ENCODE results near the gene OLFM1.
"Not testable (repeated sequence)": the region's sequence is repeated elsewhere in the genome, so short reads cannot be mapped to it uniquely, and the experiment has no call there.

OLFM1 gene

DNA sequence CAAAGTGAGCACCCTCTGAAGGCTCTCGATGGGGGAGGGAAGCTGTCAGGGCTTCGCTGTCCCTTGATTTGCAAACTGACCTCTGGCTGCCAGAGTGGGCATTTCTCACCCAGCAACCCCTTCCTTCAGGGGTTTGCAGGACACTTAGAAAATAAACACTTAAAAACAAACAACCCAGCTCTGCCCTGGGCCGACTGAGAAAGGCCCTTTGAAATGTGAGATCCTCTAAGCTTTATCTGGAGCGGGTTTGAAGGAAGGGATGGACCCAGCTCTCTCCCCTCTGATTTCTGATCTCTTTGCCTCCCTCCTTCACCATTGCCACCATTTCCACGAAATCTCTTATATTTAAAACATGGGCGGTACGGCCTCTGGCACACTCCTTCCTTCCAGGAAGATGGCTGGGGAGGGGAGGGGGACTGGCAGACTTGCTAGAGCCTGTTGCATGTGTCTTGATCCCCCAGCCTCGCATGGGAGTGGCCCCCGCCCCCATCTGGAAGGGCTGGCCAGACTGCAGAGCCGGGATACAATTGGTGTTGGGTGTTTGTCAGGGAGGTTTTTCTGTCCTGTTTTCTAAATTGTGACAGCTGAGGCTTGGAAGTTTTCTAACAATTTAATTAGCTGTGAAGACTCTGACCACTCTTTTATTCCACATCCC, 20.2 kb downstream of the OLFM1 start:
- no peak for DNase-seq (ENCODE audit: low read depth)

DNA sequence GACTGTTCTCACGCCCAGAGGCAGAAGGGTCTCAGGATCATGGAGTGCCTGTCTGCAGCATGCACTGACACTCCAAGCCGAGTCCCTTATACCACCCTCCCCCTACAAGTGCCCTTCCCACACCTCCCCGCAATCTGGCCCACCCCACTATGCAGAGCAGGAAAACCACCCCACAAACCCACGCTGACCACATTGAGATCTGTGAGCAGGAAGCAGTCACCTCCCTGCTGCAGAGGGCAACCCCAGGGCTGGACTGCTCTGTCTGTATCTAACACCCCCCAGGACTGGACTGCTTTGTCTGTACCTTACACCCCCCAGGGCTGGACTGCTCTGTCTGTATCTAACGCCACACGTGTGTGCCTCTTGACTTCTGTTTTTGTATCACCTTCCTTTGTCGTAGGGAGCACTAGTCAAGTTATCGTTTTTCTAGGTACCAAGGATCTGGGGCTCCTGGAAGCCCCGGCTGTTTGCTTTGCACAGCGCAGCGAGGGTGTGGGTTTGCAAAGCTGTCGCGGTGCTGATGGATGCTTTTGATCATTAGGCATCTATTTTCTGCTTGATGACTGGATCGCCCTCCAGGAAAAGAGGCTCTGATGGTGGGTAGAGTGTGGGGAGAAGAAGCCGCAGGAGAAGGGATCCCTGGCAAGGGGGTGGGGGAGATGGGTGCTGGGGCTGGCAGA, 21.5 kb downstream of the OLFM1 start:
- DNase-seq (ENCODE audit: low read depth), result no peak

GRCh38 chr9:135109650-135110049, 22.2 kb downstream of the OLFM1 start:
- DNase-seq (ENCODE audit: low read depth), result no peak

- no peak for DNase-seq (ENCODE audit: low read depth)
These were observed 22.9 kb downstream of the OLFM1 start for GRCh38 chr9:135110416-135110815.

DNA sequence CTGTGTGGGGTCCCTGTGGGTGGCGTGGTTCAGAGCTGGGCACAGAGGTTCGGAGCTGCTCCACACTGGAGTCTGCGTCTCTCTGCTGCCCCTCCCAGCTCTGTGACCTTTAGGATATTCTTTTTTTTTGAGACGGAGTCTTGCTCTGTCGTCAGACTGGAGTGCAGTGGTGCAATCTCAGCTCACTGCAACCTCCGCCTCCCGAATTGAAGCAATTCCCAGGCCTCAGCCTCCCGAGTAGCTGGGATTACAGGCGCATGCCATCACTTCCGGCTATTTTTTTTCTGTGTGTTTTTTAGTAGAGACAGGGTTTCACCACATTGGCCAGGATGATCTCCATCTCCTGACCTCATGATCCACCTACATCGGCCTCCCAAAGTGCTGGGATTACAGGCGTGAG, 24.1 kb downstream of the OLFM1 start:
- not testable (repeated sequence) for DNase-seq (ENCODE audit: low read depth)

GRCh38 chr9:135116371-135116770, 28.9 kb downstream of the OLFM1 start:
- DNase-seq (ENCODE audit: low read depth), result no peak

DNA sequence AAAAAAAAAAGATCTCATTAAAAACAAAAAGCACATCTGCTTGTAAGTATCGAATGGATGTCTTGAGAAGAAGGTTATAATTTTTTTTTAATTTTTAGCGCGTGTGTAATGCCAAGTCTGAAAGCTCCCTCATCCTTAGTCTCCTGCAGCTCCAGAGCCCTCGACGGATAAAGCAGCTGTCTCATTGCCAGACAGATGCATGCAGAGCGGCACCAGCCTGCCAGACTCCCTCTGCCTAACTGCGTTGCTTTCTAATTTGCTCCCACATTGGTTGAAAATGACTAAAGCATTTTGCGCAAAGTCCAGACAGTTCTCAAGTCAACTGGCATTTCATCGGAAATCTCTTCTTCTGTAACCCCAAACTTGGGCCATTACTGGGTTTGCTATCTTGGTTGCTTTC, 29.4 kb downstream of the OLFM1 start:
- no peak for DNase-seq (ENCODE audit: low read depth)

DNA sequence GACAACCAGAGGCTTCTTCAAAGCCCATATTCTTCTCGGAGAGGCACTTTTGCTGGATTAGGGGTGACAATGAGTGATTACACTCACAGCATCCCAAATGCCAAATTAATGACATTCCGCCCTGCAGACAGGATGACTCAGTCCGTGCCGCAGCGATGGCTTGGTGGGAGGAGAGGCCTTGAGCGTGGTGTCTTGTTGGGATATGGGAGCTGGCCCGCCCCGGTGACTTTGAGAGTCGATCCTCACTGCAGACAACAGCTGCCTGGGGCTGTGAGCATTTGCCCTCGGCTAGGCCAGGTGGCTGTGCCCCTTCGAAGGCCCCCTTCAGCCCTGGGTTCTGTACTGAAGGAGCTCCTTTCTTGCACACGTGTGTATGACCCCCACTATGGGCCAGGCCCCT, 29.8 kb downstream of the OLFM1 start:
- DNase-seq (ENCODE audit: low read depth), result no peak

DNA sequence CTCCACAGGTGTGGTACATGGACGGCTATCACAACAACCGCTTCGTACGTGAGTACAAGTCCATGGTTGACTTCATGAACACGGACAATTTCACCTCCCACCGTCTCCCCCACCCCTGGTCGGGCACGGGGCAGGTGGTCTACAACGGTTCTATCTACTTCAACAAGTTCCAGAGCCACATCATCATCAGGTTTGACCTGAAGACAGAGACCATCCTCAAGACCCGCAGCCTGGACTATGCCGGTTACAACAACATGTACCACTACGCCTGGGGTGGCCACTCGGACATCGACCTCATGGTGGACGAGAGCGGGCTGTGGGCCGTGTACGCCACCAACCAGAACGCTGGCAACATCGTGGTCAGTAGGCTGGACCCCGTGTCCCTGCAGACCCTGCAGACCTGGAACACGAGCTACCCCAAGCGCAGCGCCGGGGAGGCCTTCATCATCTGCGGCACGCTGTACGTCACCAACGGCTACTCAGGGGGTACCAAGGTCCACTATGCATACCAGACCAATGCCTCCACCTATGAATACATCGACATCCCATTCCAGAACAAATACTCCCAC, 32.1 kb downstream of the OLFM1 start:
- no peak for DNase-seq (ENCODE audit: low read depth)

- DNase-seq (ENCODE audit: low read depth), result no peak
These were observed 32.8 kb downstream of the OLFM1 start for GRCh38 chr9:135120249-135120648.

DNA sequence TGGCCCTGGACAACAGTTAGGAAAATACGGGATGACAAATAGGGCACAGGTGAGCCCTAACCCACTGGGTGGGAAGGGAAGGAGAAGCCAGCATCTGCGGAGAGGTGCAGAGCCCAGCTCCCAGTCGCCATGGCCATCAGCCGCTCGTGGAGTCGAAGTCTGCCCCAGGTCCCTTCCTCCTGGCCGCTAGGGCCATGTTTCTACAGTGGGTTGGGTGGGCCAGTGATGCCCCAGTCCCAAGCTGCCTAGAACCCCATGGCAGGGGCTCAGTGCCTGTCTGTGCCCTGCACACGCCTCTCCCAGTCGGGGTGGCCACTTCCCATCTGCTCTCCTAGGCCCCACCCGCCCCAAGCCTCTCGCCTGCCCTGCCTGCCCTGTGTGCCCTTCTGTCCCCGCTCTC, 34.8 kb downstream of the OLFM1 start:
- DNase-seq (ENCODE audit: low read depth), result no peak

DNA sequence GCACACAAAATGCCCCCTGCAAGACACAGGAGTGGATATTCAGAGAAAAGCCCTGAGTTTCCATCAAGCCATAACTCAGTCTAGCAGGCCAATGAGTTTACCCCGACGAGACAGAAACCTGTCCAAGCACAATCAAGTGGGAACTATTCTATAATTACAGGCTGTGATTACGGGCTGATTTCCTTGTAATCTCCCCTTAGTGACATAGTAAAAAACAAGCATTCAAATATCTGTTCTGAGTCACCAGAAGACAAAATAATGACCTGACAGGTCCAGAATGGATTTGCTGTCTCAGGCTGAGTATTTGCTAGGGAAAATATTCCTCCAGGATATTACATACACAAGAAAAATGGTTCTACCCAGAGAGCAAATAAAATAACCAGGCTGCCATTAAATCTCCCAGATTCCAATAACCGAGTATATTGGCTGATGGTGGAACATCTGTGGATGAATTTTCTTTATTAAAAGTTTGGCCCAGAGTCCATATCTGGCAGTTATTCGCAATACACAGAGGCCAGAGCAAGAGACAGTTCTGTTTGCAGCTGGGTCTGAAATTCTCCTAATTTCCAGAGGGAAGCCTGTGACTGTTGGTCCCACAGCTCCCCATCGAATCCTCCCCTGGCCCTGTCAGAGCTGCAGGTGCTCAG, 35.8 kb downstream of the OLFM1 start:
- no peak for DNase-seq (ENCODE audit: low read depth)

- no peak for DNase-seq (ENCODE audit: low read depth)
These were observed 36.3 kb downstream of the OLFM1 start for GRCh38 chr9:135123773-135124134.

DNA sequence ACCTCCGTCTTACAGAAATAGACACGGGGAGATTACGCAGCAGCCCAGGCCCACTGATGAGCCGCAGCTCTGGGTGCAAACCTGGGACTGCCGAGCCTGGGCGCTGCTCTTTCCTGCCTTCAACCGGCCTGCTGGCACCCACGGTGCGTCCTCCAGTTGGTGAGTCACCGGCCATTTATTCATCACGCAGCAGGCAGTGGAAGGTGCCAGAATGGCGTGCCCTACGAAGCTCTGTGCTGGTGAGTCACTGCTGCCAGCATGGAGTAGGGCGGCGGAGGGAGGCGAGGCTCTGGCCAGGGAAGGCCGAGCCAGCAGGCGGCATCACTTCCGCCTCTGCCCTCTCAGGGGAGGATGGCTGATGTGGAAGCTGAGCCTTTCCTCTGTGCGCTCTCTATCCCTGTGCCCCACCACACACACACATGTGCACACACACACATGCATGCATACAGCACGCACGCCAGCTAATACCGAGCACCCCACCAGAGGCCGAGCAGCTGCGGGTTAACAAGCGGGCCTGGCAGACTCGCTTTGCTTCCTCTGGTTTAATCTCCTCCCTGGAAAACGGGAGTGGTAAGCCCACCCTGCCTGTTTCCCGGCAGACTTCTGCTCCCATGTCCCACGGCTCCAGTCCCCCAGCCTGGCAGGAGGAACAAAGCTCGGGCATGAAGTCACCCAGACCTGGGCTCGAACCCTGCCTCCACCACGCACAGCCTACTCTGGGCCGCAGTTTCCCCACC, 39.2 kb downstream of the OLFM1 start:
- DNase-seq (ENCODE audit: low read depth), result no peak

DNA sequence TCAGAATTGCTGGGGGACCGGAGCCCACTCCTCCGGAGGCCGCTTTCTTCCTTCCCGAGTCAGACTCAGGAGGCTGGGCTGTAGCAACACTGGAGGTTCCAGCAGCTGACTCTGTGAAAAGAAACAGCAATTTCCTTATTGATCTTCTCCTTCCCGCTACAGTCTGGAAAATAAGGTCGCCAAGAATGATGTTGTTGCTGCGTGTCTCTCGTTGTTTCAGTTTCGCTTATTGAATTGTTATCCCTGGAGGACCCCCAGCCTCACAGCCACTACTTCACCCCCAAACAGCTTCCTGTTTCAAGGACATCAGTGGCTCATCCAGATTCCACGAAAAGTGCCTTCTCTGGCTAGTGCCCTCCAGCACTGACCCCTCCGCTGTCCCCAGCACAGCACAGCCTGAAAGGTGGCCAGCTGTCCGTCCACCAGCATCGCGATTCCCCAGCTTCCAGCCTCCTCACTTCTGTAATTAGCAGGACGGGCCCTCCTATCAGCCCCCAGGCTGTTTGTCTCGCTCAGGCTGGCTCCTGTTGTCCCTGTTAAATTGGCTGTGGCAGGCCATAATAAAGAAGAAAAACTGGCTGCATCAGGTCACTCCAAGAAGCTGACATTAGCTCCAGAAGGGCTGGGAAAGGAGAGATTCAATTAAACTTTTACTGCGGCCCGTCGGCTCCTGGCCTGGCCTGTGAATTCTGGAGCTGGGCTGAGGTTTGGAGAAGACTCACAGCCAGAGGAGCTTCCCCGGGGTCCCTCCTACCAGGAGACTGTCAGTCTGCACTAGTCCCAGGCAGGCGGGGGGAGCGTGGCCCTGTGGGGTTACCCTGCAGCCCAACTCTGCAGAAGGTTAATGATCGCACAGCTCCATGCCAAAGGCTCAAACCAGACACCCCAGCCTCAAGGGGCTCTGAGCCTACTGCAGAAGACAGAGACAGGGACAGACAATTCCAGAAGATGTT, 40.5 kb downstream of the OLFM1 start:
- no peak for DNase-seq (ENCODE audit: low read depth)

DNA sequence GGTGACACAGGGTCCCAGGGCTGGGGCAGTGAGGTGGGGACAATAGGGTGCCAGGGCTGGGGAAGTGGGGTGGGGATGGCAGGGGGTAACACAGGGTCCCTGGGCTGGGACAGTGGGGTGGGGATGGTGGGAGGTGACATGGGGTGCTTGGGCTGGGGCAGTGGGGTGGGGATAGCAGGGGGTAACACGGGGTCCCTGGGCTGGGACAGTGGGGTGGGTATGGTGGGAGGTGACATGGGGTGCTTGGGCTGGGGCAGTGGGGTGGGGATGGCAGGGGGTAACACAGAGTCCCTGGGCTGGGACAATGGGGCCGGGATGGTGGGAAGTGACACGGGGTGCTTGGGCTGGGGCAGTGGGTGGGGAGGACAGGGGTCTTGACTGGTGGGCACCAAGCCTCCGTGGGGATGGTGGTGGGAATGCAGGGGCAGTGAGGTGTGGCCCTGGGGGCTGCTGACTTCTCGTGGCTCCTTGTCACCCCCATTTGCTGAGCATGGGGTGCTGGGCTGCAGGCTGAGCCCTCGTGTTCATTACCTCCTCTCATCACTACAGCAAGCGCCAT, 41.7 kb downstream of the OLFM1 start:
- no peak for DNase-seq (ENCODE audit: low read depth)

GRCh38 chr9:135130207-135130976, 42.9 kb downstream of the OLFM1 start:
- no peak for DNase-seq (ENCODE audit: low read depth)

DNA sequence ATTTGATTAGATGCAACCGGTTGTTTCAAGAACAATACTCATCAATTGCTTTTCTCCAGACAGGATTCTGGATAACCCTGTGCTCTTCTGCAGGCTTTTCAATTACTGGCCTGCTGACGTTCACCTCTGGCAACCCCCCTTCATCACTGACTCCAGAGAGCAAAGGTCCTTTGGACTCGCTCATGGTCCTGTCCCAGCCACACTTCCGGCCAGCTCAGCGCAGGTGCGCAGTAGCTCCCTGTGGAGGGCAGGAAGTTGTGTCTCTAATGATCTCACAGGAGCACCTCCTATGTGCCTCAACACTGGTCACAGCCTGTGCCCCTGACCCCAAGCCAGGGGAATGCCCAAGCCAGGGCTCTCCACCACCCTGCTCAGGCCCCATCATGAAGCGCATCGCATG, 44.0 kb downstream of the OLFM1 start:
- no peak for DNase-seq (ENCODE audit: low read depth)

GRCh38 chr9:135132008-135132407, 44.5 kb downstream of the OLFM1 start:
- no peak for DNase-seq (ENCODE audit: low read depth)

DNA sequence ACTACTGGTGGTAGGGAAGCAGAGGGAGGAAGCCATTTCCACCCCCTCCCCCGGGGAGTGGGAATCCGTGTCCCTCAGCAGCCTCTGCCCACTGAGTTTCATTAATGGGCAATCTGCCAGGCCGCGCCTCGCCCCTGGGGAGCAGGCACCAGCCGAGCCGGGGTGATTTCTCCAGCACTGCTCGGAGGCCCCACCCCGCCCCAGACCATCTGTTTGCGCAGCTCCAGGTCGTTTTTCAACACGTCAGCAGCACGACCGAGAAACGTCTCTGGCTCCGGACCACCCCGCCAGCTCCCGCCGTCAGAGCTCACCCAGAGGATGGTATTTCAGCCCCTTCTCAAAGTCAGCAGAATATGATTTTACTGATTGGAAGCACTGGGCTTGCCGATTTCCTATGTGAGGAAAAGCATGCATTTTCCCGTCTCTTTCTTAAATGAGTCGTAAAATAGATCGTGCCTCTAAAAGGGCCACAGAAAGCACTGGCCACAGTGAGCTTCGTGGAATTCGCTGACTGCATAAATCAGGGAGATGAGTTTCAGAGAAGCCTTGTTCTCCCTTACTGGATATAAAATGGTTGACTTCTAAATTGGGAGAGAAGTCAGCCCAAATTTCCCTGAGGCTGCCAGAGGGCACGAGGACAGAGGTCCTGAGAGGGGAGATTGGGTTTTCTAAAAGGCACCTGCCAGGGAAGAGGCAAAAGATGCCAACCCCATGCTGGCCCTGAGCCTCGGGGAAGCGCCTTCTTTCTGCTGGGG, 47.0 kb downstream of the OLFM1 start:
- DNase-seq (ENCODE audit: low read depth), result no peak
